ENCODE measurements around the gene NUAK2.

DNA sequence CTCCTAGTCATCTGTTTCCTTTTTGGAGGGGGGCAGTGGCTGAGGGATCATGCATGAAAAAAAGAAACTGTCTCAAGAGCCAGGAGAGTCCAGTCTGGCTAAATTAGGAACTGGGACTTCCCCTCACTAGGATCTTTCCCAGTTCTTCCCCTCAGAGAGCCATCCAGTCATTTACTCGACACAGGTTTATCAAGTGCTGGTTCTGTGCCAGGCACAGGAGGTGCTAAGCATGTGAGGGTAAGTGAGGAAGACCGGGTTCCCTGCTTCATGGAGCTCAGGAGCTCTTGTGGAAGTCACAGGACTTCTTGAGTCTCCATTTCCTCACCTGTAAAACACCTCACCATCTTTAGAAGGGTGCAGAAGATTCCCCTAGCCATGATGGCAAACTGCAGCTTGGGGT, 8.6 kb upstream of the NUAK2 start:
- TF ChIP-seq SP1 (IDR thresholded peaks at IDR 0.05) = no peak
- TF ChIP-seq LEF1 (IDR thresholded peaks at IDR 0.05; ENCODE audit: borderline replicate concordance) = no peak
- TF ChIP-seq FOXK2 (IDR thresholded peaks at IDR 0.05) = no peak
- TF ChIP-seq TARDBP (IDR thresholded peaks at IDR 0.05) = no peak
- TF ChIP-seq NFRKB (IDR thresholded peaks at IDR 0.05) = no peak
- no peak for TF ChIP-seq ZNF384 (IDR thresholded peaks at IDR 0.05)
- no peak for TF ChIP-seq ARNT (IDR thresholded peaks at IDR 0.05)
- TF ChIP-seq FOXM1 (IDR thresholded peaks at IDR 0.05; ENCODE audit: borderline replicate concordance) = no peak
- TF ChIP-seq HDGF (IDR thresholded peaks at IDR 0.05; ENCODE audit: borderline replicate concordance) = no peak
- no peak for TF ChIP-seq L3MBTL2 (conservative IDR thresholded peaks at IDR 0.05)
- TF ChIP-seq BHLHE40 (IDR thresholded peaks at IDR 0.05; ENCODE audit: borderline replicate concordance) = no peak
- no peak for TF ChIP-seq ELF4 (IDR thresholded peaks at IDR 0.05)

Measured in HEK293T (cell line).